GM12891 (cell line): Measurements from ENCODE around the gene CNTN4.

ENCODE experiments used
- PAX5 ChIP-seq: IDR thresholded peaks from 2 replicates; pipeline ENCODE4 v1.6.1; 2011; ENCODE audit warnings: low read length, moderate library complexity, mild to moderate bottlenecking; ENCODE audit not compliant: insufficient read depth, severe bottlenecking
- POLR2A ChIP-seq: IDR thresholded peaks from 2 replicates; pipeline ENCODE4 v1.6.1; 2011; ENCODE audit warnings: low read depth, low read length, control low read depth
- POLR2AphosphoS5 ChIP-seq: IDR thresholded peaks from 2 replicates; pipeline ENCODE4 v1.6.1; 2011; ENCODE audit warnings: low read depth, low read length, control low read depth
- POU2F2 ChIP-seq: IDR thresholded peaks from 2 replicates; pipeline ENCODE4 v1.6.1; 2011; ENCODE audit warnings: low read depth, mild to moderate bottlenecking, control low read depth, low read length, moderate library complexity
- SPI1 ChIP-seq: IDR thresholded peaks from 2 replicates; pipeline ENCODE4 v1.6.1; 2011; ENCODE audit warnings: low read depth, low read length, control low read depth
- TAF1 ChIP-seq: IDR thresholded peaks from 2 replicates; pipeline ENCODE4 v1.6.1; 2011; ENCODE audit warnings: low read depth, low read length, control low read depth

GRCh38 chr3:3066378-3066777, 967.7 kb downstream of the CNTN4 start:
- TF ChIP-seq POLR2A, result no peak
- TF ChIP-seq POLR2AphosphoS5, result no peak
- no peak for TF ChIP-seq POU2F2
- TF ChIP-seq TAF1, result no peak
- peak; percentile 70 for TF ChIP-seq SPI1
- no peak for TF ChIP-seq PAX5
